ENCODE data around the gene GABRD.

GRCh38 chr1:2009101-2010053, 9.8 kb upstream of the GABRD start:
- TF ChIP-seq POLR2AphosphoS5 (IDR thresholded peaks at IDR 0.05; ENCODE audit: low read depth) (no peak), EZH2 (IDR thresholded peaks at IDR 0.05; ENCODE audit: low read depth, unreplicated experiment) (no peak), CTCF (conservative IDR thresholded peaks at IDR 0.05; ENCODE audit: low read depth in 2 of 2) (no peak), JUNB (IDR thresholded peaks at IDR 0.05; ENCODE audit: unreplicated experiment) (no peak), REST (IDR thresholded peaks at IDR 0.05; ENCODE audit: unreplicated experiment) (no peak), EZH2phosphoT487 (IDR thresholded peaks at IDR 0.05; ENCODE audit: unreplicated experiment) (no peak), CREB1 (CRISPR knock-in tag; IDR thresholded peaks at IDR 0.05; ENCODE audit: low read depth) (no peak), STAT1 (IDR thresholded peaks at IDR 0.05; ENCODE audit: unreplicated experiment) (no peak), ZNF114 (CRISPR knock-in tag; IDR thresholded peaks at IDR 0.05) (no peak)
